BJ (cell line): Measurements from ENCODE around the gene COL11A2. TPM values are rescaled to one million over a fixed set of nuclear protein-coding genes. Genes with fewer than 3 reads are reported as not detected.
A peak's percentile ranks its signal among the peaks of the same experiment; 100 is the strongest.

Source experiments
- CTCF ChIA-PET: fragments of 350-600 bp; formaldehyde crosslinking; extraction: SDS; loops from one replicate; lab custom pipeline; 2021; ENCODE audit warnings: antibody characterized with exemption, inconsistent platforms; lab: Yijun Ruan, JAX
- POLR2A ChIA-PET: fragments of 300-600 bp; sonication (Branson Sonifier 250); formaldehyde crosslinking; extraction: SDS; loops from one replicate; lab custom pipeline; 2021; ENCODE audit warnings: antibody characterized with exemption; lab: Charles Lee
- DNase-seq: peaks from one replicate; pipeline ENCODE4 v3.0.0-alpha.2; 2011; ENCODE audit warnings: low read depth
- H3K27me3 ChIP-seq: 2 replicates; pipeline ENCODE4 v1.6.0; 2011; ENCODE audit warnings: low read length; ENCODE audit not compliant: control insufficient read depth, insufficient read depth
- H3K36me3 ChIP-seq: 2 replicates; pipeline ENCODE4 v1.5.1; 2011; ENCODE audit warnings: low read length; ENCODE audit not compliant: control insufficient read depth, insufficient read depth
- H3K4me3 ChIP-seq: 2 replicates; pipeline ENCODE4 v1.5.1; 2011; ENCODE audit warnings: low read depth, mild to moderate bottlenecking, control low read depth, low read length
- CTCF ChIP-seq: IDR thresholded peaks from 2 replicates; pipeline ENCODE4 v1.5.1; 2011; ENCODE audit warnings: low read depth, mild to moderate bottlenecking, control low read depth, inconsistent platforms, low read length, moderate library complexity; ENCODE audit not compliant: insufficient read depth
- polyA plus RNA-seq: library from polyadenylated mRNA; depleted of rRNA; stranded (reverse); fragments of >200 nt; gene quantifications from 2 replicates; pipeline ENCODE4 v1.2.3, GENCODE V29; 2011

Gene COL11A2
- polyA plus RNA-seq, 1 experiment, result 0.91 TPM

- POLR2A ChIA-PET, result no interaction called here
- TF ChIP-seq CTCF, result no peak
- no peak for DNase-seq
- H3K27me3 ChIP-seq, result no peaks in the 10 kb centered on the region; the same call in 1 of the 2 replicates
- H3K4me3 ChIP-seq, result no peak overlapping the region
- peaks cover 6% of the 10 kb centered on the region for H3K36me3 ChIP-seq
- CTCF ChIA-PET, result interaction anchor here (0.8 to 1.2 kb wide), 2 partner anchors 24 to 96 kb away, joined by 3 read pairs; no protein-coding TSS in a partner anchor
These were observed 23.2 kb upstream of the COL11A2 start for GRCh38 chr6:33215271-33216116.

- DNase-seq, result no peak
- Histone ChIP-seq H3K4me3 (peak overlapping the region; percentile 40), H3K36me3 (peaks cover 12% of the 10 kb centered on the region), H3K27me3 (no peaks in the 10 kb centered on the region; the same call in 1 of the 2 replicates)
- TF ChIP-seq CTCF, result no peak
- CTCF ChIA-PET, result no interaction called here
- POLR2A ChIA-PET, result no interaction called here
These were observed 21.7 kb upstream of the COL11A2 start for GRCh38 chr6:33213989-33214335.

GRCh38 chr6:33213166-33213988 lies 21.1 kb upstream of the COL11A2 start:
- Histone ChIP-seq H3K36me3 (peaks cover 12% of the 10 kb centered on the region), H3K27me3 (no peaks in the 10 kb centered on the region; the same call in 1 of the 2 replicates), H3K4me3 (peak overlapping the region; percentile 40)
- CTCF ChIA-PET, result interaction anchor here (0.6 to 1.8 kb wide), 5 partner anchors 15 to 1168 kb away, joined by 3 to 5 read pairs (median 3); no protein-coding TSS in a partner anchor
- no peak for DNase-seq
- TF ChIP-seq CTCF, result no peak
- POLR2A ChIA-PET, result interaction anchor here (0.6 kb wide), 1 partner anchor 241 kb away, joined by 3 read pairs; no protein-coding TSS in a partner anchor

GRCh38 chr6:33212857-33213165 lies 20.5 kb upstream of the COL11A2 start:
- Histone ChIP-seq H3K27me3 (no peaks in the 10 kb centered on the region; the same call in 1 of the 2 replicates), H3K4me3 (peak overlapping the region; percentile 40), H3K36me3 (peaks cover 12% of the 10 kb centered on the region)
- CTCF ChIA-PET, result interaction anchor here (0.6 to 1.8 kb wide), 5 partner anchors 16 to 1167 kb away, joined by 3 to 5 read pairs (median 3); no protein-coding TSS in a partner anchor
- POLR2A ChIA-PET, result interaction anchor here (0.6 kb wide), 1 partner anchor 241 kb away, joined by 3 read pairs; no protein-coding TSS in a partner anchor
- no peak for DNase-seq
- TF ChIP-seq CTCF, result no peak
